Lung (tissue), 12 donors: ENCODE measurements around the gene FEM1C. TPM values are rescaled to one million over a fixed set of nuclear protein-coding genes. Genes with fewer than 3 reads are reported as not detected.

ENCODE experiments used
- ATAC-seq: fragments of 200-7000 bp; cut with Tn5 transposase; one replicate; pipeline ENCODE4 v1.9.1; 2020; ENCODE audit warnings: moderate number of reproducible peaks; ENCODE audit not compliant: insufficient read depth, low FRiP score
- DNase-seq, 3 donors: peaks; one replicate each; pipeline ENCODE4 v3.0.0-alpha.2; 2013 to 2017
- H3K27ac ChIP-seq, 2 donors: one replicate each; pipeline ENCODE4 v1.5.1; 2013; ENCODE audit warnings: mild to moderate bottlenecking in 2 of 2, moderate library complexity in 2 of 2, control low read depth in 1 of 2, inconsistent platforms in 1 of 2, low read depth in 1 of 2, low read length in 1 of 2
- H3K27me3 ChIP-seq, 3 donors: one replicate each; pipeline ENCODE4 v1.5.1; 2013; ENCODE audit warnings: low read length in 2 of 3; ENCODE audit not compliant: control insufficient read depth in 3 of 3, insufficient read depth in 3 of 3
- H3K36me3 ChIP-seq, 4 donors: one replicate each; pipeline ENCODE4 v1.5.1; 2013; ENCODE audit warnings: low read length in 4 of 4, mild to moderate bottlenecking in 1 of 4, moderate library complexity in 1 of 4; ENCODE audit not compliant: control insufficient read depth in 4 of 4, insufficient read depth in 4 of 4
- H3K4me1 ChIP-seq, 5 donors: one replicate each; pipeline ENCODE4 v1.5.1; 2013; ENCODE audit warnings: low read length in 5 of 5, mild to moderate bottlenecking in 2 of 5, moderate library complexity in 1 of 5; ENCODE audit not compliant: control insufficient read depth in 5 of 5, insufficient read depth in 5 of 5
- H3K4me3 ChIP-seq: one replicate; pipeline ENCODE4 v1.5.1; 2013; ENCODE audit warnings: mild to moderate bottlenecking, control low read depth, moderate library complexity
- H3K9ac ChIP-seq, 2 donors: one replicate each; pipeline ENCODE4 v1.5.1; 2013; ENCODE audit warnings: low read length in 2 of 2, control low read depth in 1 of 2; ENCODE audit not compliant: insufficient read depth in 1 of 2
- H3K9me3 ChIP-seq, 4 donors: one replicate each; pipeline ENCODE4 v1.5.1; 2013; ENCODE audit warnings: low read length in 3 of 4, mild to moderate bottlenecking in 1 of 4, moderate library complexity in 1 of 4; ENCODE audit not compliant: control insufficient read depth in 4 of 4, insufficient read depth in 3 of 4
- WGBS, 2 donors: extraction: QIAGEN DNeasy Blood & Tissue Kit; methylation state at CpG; one replicate each; pipeline ENCODE4 v1.1.7; 2013; 5-methylcytosine and 5-hydroxymethylcytosine counted together
- polyA plus RNA-seq, 2 donors: library from polyadenylated mRNA; stranded (reverse); fragments of 200-250 nt; gene quantifications; one replicate each; pipeline ENCODE4 v1.2.1, GENCODE V29; 2013
- total RNA-seq, 2 donors: library from RNA; depleted of rRNA in 1 of 2; stranded (reverse); fragments of >200 nt in 1 of 2; gene quantifications; one replicate each; pipeline ENCODE4 v1.2.1, GENCODE V29; 2014 to 2021
- TF ChIP-seq, protein P1 (sequence below): IDR thresholded peaks from 2 replicates; pipeline ENCODE4 v1.5.1; 2012; ENCODE audit warnings: mild to moderate bottlenecking; ENCODE audit errors: control extremely low read depth, extremely low read depth
- donor health status: control.
- donor health status: control.
- donor health status: Bipolar disorder and iron deficiency.
- donor health status: healthy.
- donor health status: DM: yes; HTN: yes; CAD: no.

FEM1C gene
- total and polyA plus RNA-seq, 4 donors: 8.0 to 47.9 (median 19.2) TPM

DNA sequence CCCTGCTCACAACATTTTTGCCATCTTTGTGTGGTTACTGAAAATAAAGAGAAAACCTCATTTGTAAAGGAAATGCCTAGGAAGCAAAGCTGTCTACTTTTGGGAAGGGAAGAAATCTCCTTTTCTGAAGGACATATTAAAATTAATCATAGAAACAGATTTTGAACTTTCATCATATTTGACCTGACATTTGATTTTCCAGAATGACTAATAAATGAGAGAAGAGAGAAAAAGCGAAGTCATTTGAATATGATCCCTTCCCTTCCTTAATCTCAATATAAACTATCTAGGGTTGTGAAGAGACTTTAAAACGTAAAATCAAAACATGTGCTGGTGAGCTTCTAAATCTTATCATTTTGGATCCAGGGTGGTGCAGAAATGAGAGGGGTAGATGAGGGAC is 66.3 kb downstream of the FEM1C start:
- H3K4me1 ChIP-seq: no peaks in the 10 kb centered on the region
- no peak overlapping the region for H3K4me3 ChIP-seq
- WGBS, 2 donors: 87 to 90% methylated on average over 2 of the region's 2 CpGs
- ATAC-seq: no peak
- no peaks in the 10 kb centered on the region for H3K27me3 ChIP-seq
- no peak overlapping the region for H3K9ac ChIP-seq
- DNase-seq: no peak
- TF ChIP-seq, protein P1, sequence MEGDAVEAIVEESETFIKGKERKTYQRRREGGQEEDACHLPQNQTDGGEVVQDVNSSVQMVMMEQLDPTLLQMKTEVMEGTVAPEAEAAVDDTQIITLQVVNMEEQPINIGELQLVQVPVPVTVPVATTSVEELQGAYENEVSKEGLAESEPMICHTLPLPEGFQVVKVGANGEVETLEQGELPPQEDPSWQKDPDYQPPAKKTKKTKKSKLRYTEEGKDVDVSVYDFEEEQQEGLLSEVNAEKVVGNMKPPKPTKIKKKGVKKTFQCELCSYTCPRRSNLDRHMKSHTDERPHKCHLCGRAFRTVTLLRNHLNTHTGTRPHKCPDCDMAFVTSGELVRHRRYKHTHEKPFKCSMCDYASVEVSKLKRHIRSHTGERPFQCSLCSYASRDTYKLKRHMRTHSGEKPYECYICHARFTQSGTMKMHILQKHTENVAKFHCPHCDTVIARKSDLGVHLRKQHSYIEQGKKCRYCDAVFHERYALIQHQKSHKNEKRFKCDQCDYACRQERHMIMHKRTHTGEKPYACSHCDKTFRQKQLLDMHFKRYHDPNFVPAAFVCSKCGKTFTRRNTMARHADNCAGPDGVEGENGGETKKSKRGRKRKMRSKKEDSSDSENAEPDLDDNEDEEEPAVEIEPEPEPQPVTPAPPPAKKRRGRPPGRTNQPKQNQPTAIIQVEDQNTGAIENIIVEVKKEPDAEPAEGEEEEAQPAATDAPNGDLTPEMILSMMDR: no peak
- H3K9me3 ChIP-seq: no peaks in the 10 kb centered on the region
- no peaks in the 10 kb centered on the region for H3K36me3 ChIP-seq
- no peak overlapping the region for H3K27ac ChIP-seq

DNA sequence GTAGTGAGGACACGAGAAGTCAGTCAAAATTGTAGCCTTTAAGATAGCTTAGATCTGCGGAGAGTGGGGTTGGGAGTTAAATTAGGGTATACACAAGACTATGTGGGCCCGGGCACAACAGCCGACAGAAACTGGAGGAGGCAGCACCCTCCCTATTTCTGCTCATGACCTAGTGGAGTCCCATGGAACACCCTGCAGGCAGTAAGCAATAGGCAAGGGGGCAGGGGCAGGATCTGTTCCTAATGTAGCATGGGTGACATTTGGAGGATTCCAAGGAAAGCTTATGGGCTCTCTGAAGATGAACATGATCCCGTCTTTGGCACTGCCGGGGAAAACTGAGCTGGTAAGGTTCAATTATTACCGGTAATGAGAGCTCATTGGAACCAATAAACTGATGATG is 67.0 kb downstream of the FEM1C start:
- Histone ChIP-seq H3K4me1 (peaks cover 0 to 5% (median 0%) of the 10 kb centered on the region in 5 donors), H3K36me3 (no peaks in the 10 kb centered on the region), H3K9me3 (no peaks in the 10 kb centered on the region), H3K27me3 (no peaks in the 10 kb centered on the region), H3K9ac (no peak overlapping the region), H3K4me3 (no peak overlapping the region), H3K27ac (no peak overlapping the region)
- 83% methylated on average over 7 of the region's 7 CpGs for WGBS, 2 donors
- TF ChIP-seq, protein P1: no peak
- no peak for ATAC-seq
- DNase-seq: no peak

DNA sequence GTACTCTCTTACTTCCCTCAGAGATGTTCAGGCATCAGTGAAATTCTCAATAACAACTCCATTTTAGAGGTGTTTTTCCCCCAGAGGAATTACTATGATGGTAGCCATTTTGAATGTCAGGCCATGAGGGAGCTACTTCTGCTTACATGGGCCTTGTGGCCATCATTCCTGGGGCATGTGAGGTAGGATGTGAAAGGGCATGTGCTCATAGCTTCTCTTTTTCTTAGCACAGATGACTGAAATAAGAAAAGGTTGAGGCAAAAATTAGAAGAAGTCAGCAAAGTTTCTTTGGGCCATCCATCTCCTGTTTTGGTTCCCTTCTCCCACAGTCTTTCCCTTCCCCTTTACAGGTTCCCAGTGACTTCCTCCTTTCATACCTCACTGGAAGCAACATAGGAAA is 68.8 kb downstream of the FEM1C start:
- no peaks in the 10 kb centered on the region for H3K27me3 ChIP-seq
- TF ChIP-seq, protein P1: no peak
- peak; percentile 34 for ATAC-seq

More for the DNA sequence above, 68.8 kb downstream of the FEM1C start:
- no peak overlapping the region for H3K27ac ChIP-seq
- peaks cover 0 to 14% (median 0%) of the 10 kb centered on the region in 5 donors for H3K4me1 ChIP-seq
- no peaks in the 10 kb centered on the region for H3K9me3 ChIP-seq
- no peaks in the 10 kb centered on the region for H3K36me3 ChIP-seq
- DNase-seq: no peak
- no peak overlapping the region for H3K4me3 ChIP-seq
- H3K9ac ChIP-seq: no peak overlapping the region
